Adrenal gland (tissue), 5 donors: Measurements from ENCODE around the gene METTL3.

Experiments
- POLR2A ChIP-seq, 2 donors: fragments of 450-650 bp; IDR thresholded peaks; one replicate each; pipeline ENCODE4 v1.6.1; 2017; ENCODE audit warnings: antibody characterized with exemption in 2 of 2, mild to moderate bottlenecking in 2 of 2, moderate library complexity in 1 of 2
- TF ChIP-seq, protein P1 (sequence below), 6 experiments: fragments of 450-650 bp in 4 of 6; fragments of 200-600 bp in 2 of 6; sonication (generic) in 1 of 6; IDR thresholded peaks; 1 replicate in 5 of 6; 2 replicates in 1 of 6; pipeline versions ENCODE4 v1.5.1 to v1.8.0; 2016 to 2021; ENCODE audit warnings: antibody characterized with exemption in 6 of 6, mild to moderate bottlenecking in 2 of 6, moderate library complexity in 1 of 6
- donor health status: DM: no; HTN: no; CAD: no.

DNA sequence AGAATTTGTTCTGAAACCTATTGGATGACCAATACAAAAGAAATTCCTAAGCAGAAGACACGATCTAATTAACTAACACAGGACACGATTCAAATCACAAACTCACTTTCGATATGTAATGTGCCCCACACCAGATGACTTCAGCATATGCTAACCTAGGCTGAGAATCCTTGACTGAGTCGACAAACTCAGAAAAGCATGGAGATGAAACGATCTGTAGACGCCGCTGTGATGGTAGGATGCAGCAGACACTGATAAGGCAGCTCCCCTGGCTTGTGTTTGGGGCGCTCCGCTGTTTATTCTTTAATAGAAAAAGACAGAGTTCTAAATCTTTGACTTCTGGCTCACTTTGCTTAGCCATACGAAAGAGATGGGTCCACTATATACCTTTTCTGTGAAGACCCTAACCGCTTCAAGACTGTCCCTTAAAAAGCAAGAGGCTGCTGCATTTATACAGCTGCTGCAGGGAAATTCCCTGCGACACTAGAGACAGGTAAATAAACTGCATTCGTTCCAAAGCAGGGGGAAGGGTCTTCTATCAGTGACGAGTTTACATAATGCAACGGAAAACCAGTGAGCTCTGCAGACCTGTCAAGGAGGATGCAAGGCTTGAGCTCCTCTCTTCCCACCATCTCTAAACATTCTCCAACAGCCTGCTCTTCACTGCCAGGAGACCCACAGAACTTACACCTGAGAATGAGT lies 56.1 kb downstream of the METTL3 start:
- TF ChIP-seq, protein P1, sequence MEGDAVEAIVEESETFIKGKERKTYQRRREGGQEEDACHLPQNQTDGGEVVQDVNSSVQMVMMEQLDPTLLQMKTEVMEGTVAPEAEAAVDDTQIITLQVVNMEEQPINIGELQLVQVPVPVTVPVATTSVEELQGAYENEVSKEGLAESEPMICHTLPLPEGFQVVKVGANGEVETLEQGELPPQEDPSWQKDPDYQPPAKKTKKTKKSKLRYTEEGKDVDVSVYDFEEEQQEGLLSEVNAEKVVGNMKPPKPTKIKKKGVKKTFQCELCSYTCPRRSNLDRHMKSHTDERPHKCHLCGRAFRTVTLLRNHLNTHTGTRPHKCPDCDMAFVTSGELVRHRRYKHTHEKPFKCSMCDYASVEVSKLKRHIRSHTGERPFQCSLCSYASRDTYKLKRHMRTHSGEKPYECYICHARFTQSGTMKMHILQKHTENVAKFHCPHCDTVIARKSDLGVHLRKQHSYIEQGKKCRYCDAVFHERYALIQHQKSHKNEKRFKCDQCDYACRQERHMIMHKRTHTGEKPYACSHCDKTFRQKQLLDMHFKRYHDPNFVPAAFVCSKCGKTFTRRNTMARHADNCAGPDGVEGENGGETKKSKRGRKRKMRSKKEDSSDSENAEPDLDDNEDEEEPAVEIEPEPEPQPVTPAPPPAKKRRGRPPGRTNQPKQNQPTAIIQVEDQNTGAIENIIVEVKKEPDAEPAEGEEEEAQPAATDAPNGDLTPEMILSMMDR (IDR thresholded peaks at IDR 0.05) = no peak
- TF ChIP-seq POLR2A (IDR thresholded peaks at IDR 0.05) = peak in 1 of 2 donors; percentile 4
